ENCODE data around the gene NCKAP5. TPM values are rescaled to one million over a fixed set of nuclear protein-coding genes. Genes with fewer than 3 reads are reported as not detected.

NCKAP5 gene
- polyA plus RNA-seq, 3 donors, result not detected

GRCh38 chr2:133334923-133335322 lies 233.3 kb downstream of the NCKAP5 start:
- no CpG with 5 or more reads among the region's 3 CpGs for WGBS (ENCODE audit: insufficient coverage)
- H3K9me3 ChIP-seq (replicated peaks in 1 of 2; ENCODE audit: control insufficient read depth in 1 of 2, insufficient read depth in 1 of 2, low read length in 2 of 2), result no peaks in the 10 kb centered on the region
- H3K4me1 Mint-ChIP-seq, result no peaks in the 10 kb centered on the region
- no peak for DNase-seq
- H3K27me3 Mint-ChIP-seq (ENCODE audit: low read depth in 3 of 3), result no peaks in the 10 kb centered on the region
- intact Hi-C loops (cut with micrococcal nuclease), result no loop called here
- no peaks in the 10 kb centered on the region for H3K27me3 ChIP-seq (ENCODE audit: control insufficient read depth in 2 of 2, insufficient read depth in 2 of 2, low read length in 2 of 2)
- H3K4me2 ChIP-seq (replicated peaks; ENCODE audit: extremely low read depth, low read length, poor library complexity, severe bottlenecking), result no peak overlapping the region
- H3K36me3 ChIP-seq (replicated peaks in 1 of 2; ENCODE audit: control insufficient read depth in 1 of 2, insufficient read depth in 2 of 2, low read length in 2 of 2), result no peaks in the 10 kb centered on the region
- H3K4me3 Mint-ChIP-seq, result no peak overlapping the region
- TF ChIP-seq, protein P1, sequence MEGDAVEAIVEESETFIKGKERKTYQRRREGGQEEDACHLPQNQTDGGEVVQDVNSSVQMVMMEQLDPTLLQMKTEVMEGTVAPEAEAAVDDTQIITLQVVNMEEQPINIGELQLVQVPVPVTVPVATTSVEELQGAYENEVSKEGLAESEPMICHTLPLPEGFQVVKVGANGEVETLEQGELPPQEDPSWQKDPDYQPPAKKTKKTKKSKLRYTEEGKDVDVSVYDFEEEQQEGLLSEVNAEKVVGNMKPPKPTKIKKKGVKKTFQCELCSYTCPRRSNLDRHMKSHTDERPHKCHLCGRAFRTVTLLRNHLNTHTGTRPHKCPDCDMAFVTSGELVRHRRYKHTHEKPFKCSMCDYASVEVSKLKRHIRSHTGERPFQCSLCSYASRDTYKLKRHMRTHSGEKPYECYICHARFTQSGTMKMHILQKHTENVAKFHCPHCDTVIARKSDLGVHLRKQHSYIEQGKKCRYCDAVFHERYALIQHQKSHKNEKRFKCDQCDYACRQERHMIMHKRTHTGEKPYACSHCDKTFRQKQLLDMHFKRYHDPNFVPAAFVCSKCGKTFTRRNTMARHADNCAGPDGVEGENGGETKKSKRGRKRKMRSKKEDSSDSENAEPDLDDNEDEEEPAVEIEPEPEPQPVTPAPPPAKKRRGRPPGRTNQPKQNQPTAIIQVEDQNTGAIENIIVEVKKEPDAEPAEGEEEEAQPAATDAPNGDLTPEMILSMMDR (IDR thresholded peaks at IDR 0.05), result no peak
- no peak overlapping the region for H3K27ac ChIP-seq (ENCODE audit: low read depth in 1 of 2, low read length in 2 of 2)
- H3K9me3 Mint-ChIP-seq, result peaks cover 0 to 3% (median 0%) of the 10 kb centered on the region in 7 donors
- no peaks in the 10 kb centered on the region for H3K79me2 ChIP-seq (ENCODE audit: insufficient read depth, low read length)
- H3K4me1 ChIP-seq (ENCODE audit: control insufficient read depth in 1 of 2, insufficient read depth in 2 of 2, low read length in 2 of 2), result no peaks in the 10 kb centered on the region
- H3K27ac Mint-ChIP-seq, result no peak overlapping the region
- no peak overlapping the region for H2AFZ ChIP-seq (ENCODE audit: insufficient read depth, low read depth, low read length, poor library complexity, severe bottlenecking)
- no peaks in the 10 kb centered on the region for H4K20me1 ChIP-seq (ENCODE audit: insufficient read depth, low read length)
- no peak overlapping the region for H3K4me3 ChIP-seq (replicated peaks in 1 of 3; ENCODE audit: low read depth in 2 of 3, low read length in 3 of 3)
- H3K9ac ChIP-seq (ENCODE audit: insufficient read depth, low read length, poor library complexity, severe bottlenecking), result no peak overlapping the region
- no peaks in the 10 kb centered on the region for H3K36me3 Mint-ChIP-seq

DNA sequence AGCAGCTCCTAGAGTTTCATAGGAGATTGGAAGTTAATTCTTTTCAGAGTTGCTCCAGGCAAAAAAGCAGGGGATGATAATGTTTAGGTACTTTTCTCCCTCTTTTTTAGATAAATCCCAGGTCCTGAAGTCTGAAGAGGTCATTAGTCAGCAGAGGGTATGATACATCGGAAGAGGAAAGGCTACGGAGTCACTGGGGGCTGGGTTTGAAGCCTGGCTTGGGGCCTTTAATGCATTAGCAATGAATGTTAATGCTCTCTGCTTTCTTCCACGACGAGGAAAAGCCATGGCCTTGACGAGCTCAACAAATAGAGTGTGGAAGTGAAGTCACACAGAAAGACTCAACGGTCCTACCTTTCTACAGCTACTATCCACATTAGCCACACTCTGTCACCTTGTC lies 235.1 kb downstream of the NCKAP5 start:
- Histone ChIP-seq H3K36me3 (replicated peaks in 1 of 2; ENCODE audit: control insufficient read depth in 1 of 2, insufficient read depth in 2 of 2, low read length in 2 of 2) (no peaks in the 10 kb centered on the region), H3K9me3 (replicated peaks in 1 of 2; ENCODE audit: control insufficient read depth in 1 of 2, insufficient read depth in 1 of 2, low read length in 2 of 2) (no peaks in the 10 kb centered on the region), H3K27ac (ENCODE audit: low read depth in 1 of 2, low read length in 2 of 2) (no peak overlapping the region), H3K4me3 (replicated peaks in 1 of 3; ENCODE audit: low read depth in 2 of 3, low read length in 3 of 3) (no peak overlapping the region), H3K27me3 (ENCODE audit: control insufficient read depth in 2 of 2, insufficient read depth in 2 of 2, low read length in 2 of 2) (no peaks in the 10 kb centered on the region), H3K9ac (ENCODE audit: insufficient read depth, low read length, poor library complexity, severe bottlenecking) (no peak overlapping the region), H3K4me2 (replicated peaks; ENCODE audit: extremely low read depth, low read length, poor library complexity, severe bottlenecking) (no peak overlapping the region), H3K79me2 (ENCODE audit: insufficient read depth, low read length) (no peaks in the 10 kb centered on the region), H3K4me1 (ENCODE audit: control insufficient read depth in 1 of 2, insufficient read depth in 2 of 2, low read length in 2 of 2) (no peaks in the 10 kb centered on the region), H2AFZ (ENCODE audit: insufficient read depth, low read depth, low read length, poor library complexity, severe bottlenecking) (no peak overlapping the region), H4K20me1 (ENCODE audit: insufficient read depth, low read length) (no peaks in the 10 kb centered on the region)
- H3K36me3 Mint-ChIP-seq, result no peaks in the 10 kb centered on the region
- H3K27me3 Mint-ChIP-seq (ENCODE audit: low read depth in 3 of 3), result no peaks in the 10 kb centered on the region
- TF ChIP-seq, protein P1 (IDR thresholded peaks at IDR 0.05), result no peak
- no peak overlapping the region for H3K4me3 Mint-ChIP-seq
- H3K9me3 Mint-ChIP-seq, result peaks cover 0 to 3% (median 1%) of the 10 kb centered on the region in 7 donors
- no peak for DNase-seq
- 92% methylated on average over 2 of the region's 6 CpGs for WGBS (ENCODE audit: insufficient coverage)
- no peaks in the 10 kb centered on the region for H3K4me1 Mint-ChIP-seq
- no peak overlapping the region for H3K27ac Mint-ChIP-seq
- intact Hi-C loops (cut with micrococcal nuclease), result no loop called here
